Omental fat pad (tissue), 4 donors: ENCODE measurements around the gene NEDD9. TPM values are rescaled to one million over a fixed set of nuclear protein-coding genes. Genes with fewer than 3 reads are reported as not detected.

Experiments used
- ATAC-seq: fragments of 150-250 bp; one replicate; pipeline ENCODE4 v1.9.1; 2016; ENCODE audit warnings: mild to moderate bottlenecking, moderate library complexity; ENCODE audit not compliant: low FRiP score
- DNase-seq: peaks from one replicate; pipeline ENCODE4 v3.0.0-alpha.2; 2019; ENCODE audit warnings: low spot score
- CTCF ChIP-seq, 3 donors: fragments of 450-650 bp; IDR thresholded peaks; one replicate each; pipeline ENCODE4 v1.5.1; 2016 to 2017; ENCODE audit warnings: antibody characterized with exemption in 3 of 3, mild to moderate bottlenecking in 3 of 3, moderate library complexity in 2 of 3
- total RNA-seq, 4 donors: library from RNA; depleted of rRNA; stranded (reverse); fragments of >200 nt; gene quantifications; one replicate each; pipeline ENCODE4 v1.1.0, GENCODE V29; 2016

Gene NEDD9
- total RNA-seq = 100 to 1,000 TPM in 2 of 4 donors, 10 to 100 TPM in 2; 77.2 to 196 (median 106) TPM

GRCh38 chr6:11232193-11232769, at the start of gene NEDD9:
NEDD9 (minus strand) TSS chr6:11232668; CDS start chr6:11232515, 153 bp downstream.
- no peak for TF ChIP-seq CTCF (IDR thresholded peaks at IDR 0.05)
- peak; percentile 88 for DNase-seq
- ATAC-seq = peak; percentile 97

- no peak for ATAC-seq
- DNase-seq = no peak
- TF ChIP-seq CTCF (IDR thresholded peaks at IDR 0.05) = no peak
These were observed 49.8 kb upstream of the NEDD9 start for GRCh38 chr6:11282245-11282644.

GRCh38 chr6:11280394-11280793, 47.9 kb upstream of the NEDD9 start:
- DNase-seq (no peak), ATAC-seq (no peak)
- TF ChIP-seq CTCF (IDR thresholded peaks at IDR 0.05) = no peak

- TF ChIP-seq CTCF (IDR thresholded peaks at IDR 0.05) = no peak
- ATAC-seq = no peak
- no peak for DNase-seq
These were observed 46.8 kb upstream of the NEDD9 start for GRCh38 chr6:11279284-11279689.

GRCh38 chr6:11278207-11278559, 45.7 kb upstream of the NEDD9 start:
- no peak for TF ChIP-seq CTCF (IDR thresholded peaks at IDR 0.05)
- no peak for DNase-seq
- ATAC-seq = no peak

GRCh38 chr6:11277275-11278206, 45.1 kb upstream of the NEDD9 start:
- TF ChIP-seq CTCF (IDR thresholded peaks at IDR 0.05) = no peak
- no peak for ATAC-seq

GRCh38 chr6:11276911-11277274, 44.4 kb upstream of the NEDD9 start:
- no peak for TF ChIP-seq CTCF (IDR thresholded peaks at IDR 0.05)
- DNase-seq (no peak), ATAC-seq (no peak)

More at GRCh38 chr6:11277275-11278206, 45.1 kb upstream of the NEDD9 start:
- DNase-seq = no peak
